ENCODE measurements around the gene EML1. TPM values are rescaled to one million over a fixed set of nuclear protein-coding genes. Genes with fewer than 3 reads are reported as not detected.

Gene EML1
- total RNA-seq, 1 experiment from 2014 or later, result 11.8 TPM

DNA sequence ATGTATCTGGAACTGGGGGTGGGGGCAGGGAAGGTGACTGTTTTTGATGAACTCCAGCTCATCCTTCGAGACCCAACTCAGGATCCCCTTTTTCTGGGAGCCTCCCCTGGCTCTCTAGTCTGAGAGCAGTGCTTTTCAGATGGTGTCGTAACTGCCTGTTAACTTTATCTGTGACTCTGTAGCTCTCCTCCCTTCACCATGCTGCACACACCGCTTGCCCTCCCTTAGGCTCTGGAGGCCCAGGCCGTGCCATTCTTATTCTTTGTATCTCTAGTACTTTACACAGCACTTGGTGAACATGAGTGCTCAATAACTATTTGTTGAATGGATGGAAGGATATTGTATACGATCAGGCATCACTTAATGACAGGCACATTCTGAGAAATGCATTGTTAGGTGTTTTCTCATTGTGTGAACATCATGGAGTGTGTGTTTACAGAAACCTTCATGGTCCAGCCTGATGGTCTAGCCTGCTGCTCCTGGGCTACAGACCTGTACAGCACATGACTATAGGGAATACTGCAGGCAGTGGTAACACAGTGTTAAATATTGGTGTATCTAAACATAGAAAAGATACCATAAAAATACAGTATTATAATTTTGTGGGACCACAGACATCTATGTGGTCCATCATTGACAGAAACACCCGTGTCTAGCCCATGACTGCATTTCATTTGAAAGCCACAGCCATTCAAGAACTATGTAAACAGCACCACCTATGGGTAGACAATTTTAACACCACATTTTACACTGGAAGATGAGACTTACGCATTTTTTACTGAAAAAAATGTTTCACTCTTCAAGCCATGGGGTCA is 91.8 kb downstream of the EML1 start:
- Histone ChIP-seq H3K9me3 (no peaks in the 10 kb centered on the region), H3K36me3 (no peaks in the 10 kb centered on the region), H3K4me3 (no peak overlapping the region), H3K27me3 (no peaks in the 10 kb centered on the region)
- no peak for DNase-seq

GRCh38 chr14:99885649-99885958 is 92.4 kb downstream of the EML1 start:
- Histone ChIP-seq H3K4me3 (no peak overlapping the region), H3K36me3 (no peaks in the 10 kb centered on the region), H3K9me3 (no peaks in the 10 kb centered on the region), H3K27me3 (no peaks in the 10 kb centered on the region)
- no peak for DNase-seq

- Histone ChIP-seq H3K36me3 (no peaks in the 10 kb centered on the region), H3K9me3 (no peaks in the 10 kb centered on the region), H3K4me3 (no peak overlapping the region), H3K27me3 (no peaks in the 10 kb centered on the region)
- no peak for DNase-seq
Observed at GRCh38 chr14:99887407-99887806, 94.2 kb downstream of the EML1 start.

- no peak overlapping the region for H3K4me3 ChIP-seq
Observed at GRCh38 chr14:99888149-99888548, 94.9 kb downstream of the EML1 start.

GRCh38 chr14:99889268-99889667 is 96.1 kb downstream of the EML1 start:
- Histone ChIP-seq H3K27me3 (no peaks in the 10 kb centered on the region), H3K36me3 (no peaks in the 10 kb centered on the region), H3K4me3 (no peak overlapping the region), H3K9me3 (no peaks in the 10 kb centered on the region)
- DNase-seq, result no peak

More at GRCh38 chr14:99888149-99888548, 94.9 kb downstream of the EML1 start:
- Histone ChIP-seq H3K36me3 (no peaks in the 10 kb centered on the region), H3K27me3 (no peaks in the 10 kb centered on the region), H3K9me3 (no peaks in the 10 kb centered on the region)
- no peak for DNase-seq

DNA sequence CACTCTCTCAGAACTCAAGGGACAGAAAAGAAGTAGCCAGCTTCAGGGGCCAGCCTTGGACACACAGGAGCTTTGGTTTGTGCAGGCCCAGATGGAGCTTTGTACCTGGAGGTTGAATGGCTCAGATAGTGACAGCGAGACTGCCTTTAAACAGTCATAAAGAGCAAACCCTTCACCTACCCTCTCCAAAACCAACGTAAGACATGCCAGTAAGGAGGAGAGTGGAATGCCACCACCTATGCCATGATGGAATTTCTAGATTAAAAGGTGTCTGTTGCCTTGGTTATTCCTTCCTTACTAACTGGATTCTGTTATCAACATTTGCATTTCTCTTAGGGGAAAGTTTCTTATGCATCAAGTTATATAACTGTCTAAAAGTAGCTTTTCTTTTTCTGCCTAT is 98.1 kb downstream of the EML1 start:
- H3K9me3 ChIP-seq, result no peaks in the 10 kb centered on the region
- H3K36me3 ChIP-seq, result no peaks in the 10 kb centered on the region
- H3K27me3 ChIP-seq, result no peaks in the 10 kb centered on the region
- DNase-seq, result no peak
- no peak overlapping the region for H3K4me3 ChIP-seq

GRCh38 chr14:99891900-99892299 is 98.7 kb downstream of the EML1 start:
- Histone ChIP-seq H3K36me3 (no peaks in the 10 kb centered on the region), H3K27me3 (no peaks in the 10 kb centered on the region), H3K4me3 (no peak overlapping the region), H3K9me3 (no peaks in the 10 kb centered on the region)
- no peak for DNase-seq

DNA sequence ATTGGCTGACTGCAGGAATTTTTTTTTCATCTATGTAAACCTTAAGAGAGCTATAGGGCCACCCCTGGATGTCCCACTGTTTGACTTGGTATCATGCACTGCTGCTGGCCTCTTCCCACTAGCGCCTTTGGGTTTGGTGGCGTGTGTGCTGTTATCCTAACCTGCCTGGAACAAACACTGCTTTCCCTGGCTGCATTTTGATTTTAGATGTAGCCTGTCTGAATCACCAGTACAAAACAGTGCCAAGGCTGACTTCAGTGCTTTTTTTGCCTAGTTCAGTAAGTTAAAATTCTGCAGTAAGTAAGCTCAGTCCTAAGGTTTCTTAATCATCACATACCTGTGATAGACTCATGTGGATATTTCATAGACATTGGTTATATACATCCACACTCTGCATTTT is 99.2 kb downstream of the EML1 start:
- H3K27me3 ChIP-seq, result no peaks in the 10 kb centered on the region
- H3K36me3 ChIP-seq, result no peaks in the 10 kb centered on the region
- DNase-seq, result no peak
- H3K9me3 ChIP-seq, result no peaks in the 10 kb centered on the region
- no peak overlapping the region for H3K4me3 ChIP-seq

DNA sequence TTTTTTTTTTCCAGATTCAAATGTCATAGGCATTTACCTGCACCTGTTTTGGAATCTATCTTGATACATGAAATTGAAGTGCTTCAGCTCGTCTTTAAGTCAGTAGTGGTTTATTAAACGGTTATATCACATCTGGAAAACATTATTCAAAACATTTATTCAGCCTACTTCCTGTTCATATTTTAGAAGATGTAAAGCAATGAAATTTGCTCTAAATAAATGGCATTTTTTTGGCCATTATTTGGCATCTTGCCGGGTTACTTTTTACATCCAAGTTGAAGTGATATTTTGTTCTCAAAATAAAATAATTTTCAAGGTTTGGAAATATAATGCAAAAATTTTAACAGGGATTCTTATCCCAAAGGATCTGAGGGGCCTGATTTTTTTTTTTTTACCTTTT is 103.1 kb downstream of the EML1 start:
- DNase-seq, result no peak
- Histone ChIP-seq H3K36me3 (no peaks in the 10 kb centered on the region), H3K9me3 (no peaks in the 10 kb centered on the region), H3K4me3 (no peak overlapping the region), H3K27me3 (no peaks in the 10 kb centered on the region)

GRCh38 chr14:99899578-99900178 is 106.5 kb downstream of the EML1 start:
- no peak overlapping the region for H3K4me3 ChIP-seq
- H3K27me3 ChIP-seq, result no peaks in the 10 kb centered on the region
- DNase-seq, result no peak
- no peaks in the 10 kb centered on the region for H3K9me3 ChIP-seq
- no peaks in the 10 kb centered on the region for H3K36me3 ChIP-seq

- Histone ChIP-seq H3K4me3 (no peak overlapping the region), H3K9me3 (no peaks in the 10 kb centered on the region), H3K27me3 (no peaks in the 10 kb centered on the region), H3K36me3 (no peaks in the 10 kb centered on the region)
- DNase-seq, result no peak
Observed at GRCh38 chr14:99902925-99903324, 109.7 kb downstream of the EML1 start.

DNA sequence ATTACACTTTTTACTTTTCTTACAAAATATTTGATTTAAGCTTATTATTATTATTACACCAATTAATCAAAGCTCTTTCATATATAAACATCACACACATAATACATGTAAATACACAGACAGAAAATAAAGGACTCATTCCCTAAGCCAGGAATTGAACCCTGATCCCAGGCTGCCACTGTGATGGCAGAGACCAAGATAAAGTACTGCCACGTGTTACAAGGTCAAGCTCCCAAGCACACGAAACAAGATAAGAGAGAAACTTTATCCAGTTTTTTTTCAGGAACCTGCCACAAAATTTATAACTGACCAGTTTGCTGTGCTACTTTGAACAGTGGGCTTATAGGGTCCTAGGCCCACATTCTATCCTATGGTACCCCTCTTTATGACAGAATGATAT is 111.3 kb downstream of the EML1 start:
- no peaks in the 10 kb centered on the region for H3K9me3 ChIP-seq
- H3K4me3 ChIP-seq, result no peak overlapping the region
- no peaks in the 10 kb centered on the region for H3K36me3 ChIP-seq
- no peak for DNase-seq
- no peaks in the 10 kb centered on the region for H3K27me3 ChIP-seq

- Histone ChIP-seq H3K9me3 (no peaks in the 10 kb centered on the region), H3K4me3 (no peak overlapping the region), H3K27me3 (no peaks in the 10 kb centered on the region), H3K36me3 (0 out of 2 replicates have a peak, but pooled peaks cover under 1% of the 10 kb centered on the region)
- DNase-seq, result no peak
Observed at GRCh38 chr14:99905121-99905520, 111.9 kb downstream of the EML1 start.

- peaks cover 3% of the 10 kb centered on the region; the same call in 1 of the 2 replicates for H3K36me3 ChIP-seq
- H3K27me3 ChIP-seq, result no peaks in the 10 kb centered on the region
- H3K4me3 ChIP-seq, result no peak overlapping the region
- no peaks in the 10 kb centered on the region for H3K9me3 ChIP-seq
- DNase-seq, result no peak
Observed at GRCh38 chr14:99907761-99908652, 114.8 kb downstream of the EML1 start.

DNA sequence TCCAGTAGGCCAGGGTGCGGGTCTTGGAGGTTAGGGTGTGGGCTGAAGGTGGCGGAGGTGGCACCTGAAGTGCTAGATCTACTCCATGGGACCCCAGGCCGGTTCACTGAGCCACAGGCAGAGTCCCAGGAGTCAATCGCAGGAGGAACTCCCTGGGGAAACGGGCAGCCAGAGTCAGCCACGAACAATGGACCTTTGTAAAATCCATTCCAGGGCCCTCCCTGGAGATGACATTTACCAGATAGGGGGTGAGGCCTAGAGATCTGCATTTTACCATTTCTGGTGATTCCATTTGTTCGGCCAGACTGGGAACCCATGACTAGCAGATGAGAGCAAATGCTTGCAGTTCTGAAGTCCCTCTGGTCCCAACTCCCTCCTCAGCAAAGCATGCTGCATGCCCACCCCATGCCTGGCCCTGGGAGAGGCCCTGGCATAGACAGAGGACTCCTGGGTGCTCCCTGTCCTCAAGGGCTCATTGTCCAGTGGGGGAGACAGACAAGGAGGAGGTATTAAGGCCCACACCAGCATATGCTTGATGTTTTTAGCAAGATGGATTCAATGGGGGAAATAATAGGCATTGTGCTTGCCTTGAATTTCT is 115.5 kb downstream of the EML1 start:
- no peak for DNase-seq

GRCh38 chr14:99909513-99910064 is 116.4 kb downstream of the EML1 start:
- Histone ChIP-seq H3K27me3 (no peaks in the 10 kb centered on the region), H3K4me3 (no peak overlapping the region), H3K9me3 (no peaks in the 10 kb centered on the region), H3K36me3 (peaks cover 3% of the 10 kb centered on the region; the same call in 1 of the 2 replicates)
- DNase-seq, result no peak

More for the DNA sequence above, 115.5 kb downstream of the EML1 start:
- Histone ChIP-seq H3K4me3 (no peak overlapping the region), H3K9me3 (no peaks in the 10 kb centered on the region), H3K27me3 (no peaks in the 10 kb centered on the region), H3K36me3 (peaks cover 3% of the 10 kb centered on the region; the same call in 1 of the 2 replicates)
